Superior temporal gyrus (tissue), 1 donor: ENCODE data around the gene TSSK1B.
"Not testable (repeated sequence)": the region's sequence is repeated elsewhere in the genome, so short reads cannot be mapped to it uniquely, and the experiment has no call there.

Source experiments
- DNase-seq: peaks from one replicate; pipeline ENCODE4 v3.0.0-alpha.2; 2016; ENCODE audit errors: extremely low spot score

The TSSK1B gene

GRCh38 chr5:113397986-113398385, 36.8 kb downstream of the TSSK1B start:
- not testable (repeated sequence) for DNase-seq

- no peak for DNase-seq
These were observed 37.7 kb downstream of the TSSK1B start for GRCh38 chr5:113397046-113397445.

- no peak for DNase-seq
These were observed 40.1 kb downstream of the TSSK1B start for GRCh38 chr5:113394658-113395057.

GRCh38 chr5:113390224-113390623, 44.6 kb downstream of the TSSK1B start:
- no peak for DNase-seq

GRCh38 chr5:113389116-113389515, 45.7 kb downstream of the TSSK1B start:
- DNase-seq = no peak

- DNase-seq = no peak
These were observed 46.9 kb downstream of the TSSK1B start for GRCh38 chr5:113387844-113388243.

GRCh38 chr5:113384782-113385285, 50.0 kb downstream of the TSSK1B start:
- no peak for DNase-seq

GRCh38 chr5:113382731-113383130, 52.1 kb downstream of the TSSK1B start:
- DNase-seq = no peak
